Naive thymus-derived CD4-positive, alpha-beta T cell (primary cell): ENCODE results near the gene CDH23. TPM values are rescaled to one million over a fixed set of nuclear protein-coding genes. Genes with fewer than 3 reads are reported as not detected.

ENCODE experiments used
- ATAC-seq: fragments of 150-1000 bp; cut with Tn5 transposase; 2 replicates; pipeline ENCODE4 v1.10.0; 2021; ENCODE audit warnings: mild to moderate bottlenecking, moderate library complexity
- CTCF ChIA-PET: fragments of 350-600 bp; sonication (Branson Sonifier 250); formaldehyde crosslinking; loops from one replicate; lab custom pipeline; 2021; ENCODE audit warnings: antibody characterized with exemption; lab: Charles Lee
- POLR2A ChIA-PET: fragments of 350-600 bp; sonication (Branson Sonifier 250); formaldehyde crosslinking; loops from one replicate; lab custom pipeline; 2021; ENCODE audit warnings: antibody characterized with exemption, inconsistent platforms; lab: Charles Lee
- DNase-seq, 9 donors: peaks; one replicate each; pipeline versions ENCODE4 v3.0.0 to v3.0.0-alpha.2; 2020 to 2022; ENCODE audit warnings: mixed read lengths in 1 of 9
- H3K27ac ChIP-seq: one replicate; pipeline ENCODE4 v1.7.0; 2013; ENCODE audit warnings: mild to moderate bottlenecking, low read depth, low read length, moderate library complexity
- H3K27me3 ChIP-seq, 2 donors: one replicate each; pipeline ENCODE4 v1.7.0; 2013; ENCODE audit warnings: low read length in 2 of 2, mild to moderate bottlenecking in 2 of 2, moderate library complexity in 2 of 2; ENCODE audit not compliant: control insufficient read depth in 2 of 2, insufficient read depth in 2 of 2
- H3K36me3 ChIP-seq, 3 experiments: 1 replicate in 2 of 3; 2 replicates in 1 of 3; pipeline ENCODE4 v1.7.0; 2013; ENCODE audit warnings: low read length in 3 of 3, mild to moderate bottlenecking in 3 of 3, moderate library complexity in 1 of 3; ENCODE audit not compliant: insufficient read depth in 3 of 3, control insufficient read depth in 2 of 3
- H3K4me1 ChIP-seq, 2 donors: one replicate each; pipeline ENCODE4 v1.7.0; 2013; ENCODE audit warnings: low read length in 2 of 2, mild to moderate bottlenecking in 2 of 2, moderate library complexity in 1 of 2; ENCODE audit not compliant: control insufficient read depth in 2 of 2, insufficient read depth in 2 of 2
- H3K4me3 ChIP-seq: 2 replicates; pipeline ENCODE4 v1.7.0; 2013; ENCODE audit warnings: mild to moderate bottlenecking, low read length
- H3K9me3 ChIP-seq, 3 experiments: 1 replicate in 2 of 3; 2 replicates in 1 of 3; pipeline ENCODE4 v1.7.0; 2013; ENCODE audit warnings: low read length in 3 of 3; ENCODE audit not compliant: control insufficient read depth in 2 of 3
- H3K27ac Mint-ChIP-seq, 9 donors: one replicate each; pipeline ENCODE4 v1.8.0; 2020 to 2022; ENCODE audit warnings: mixed read lengths in 9 of 9, mild to moderate bottlenecking in 8 of 9, moderate library complexity in 5 of 9, inconsistent platforms in 2 of 9
- H3K27me3 Mint-ChIP-seq, 5 donors: one replicate each; pipeline ENCODE4 v1.8.0; 2021 to 2022; ENCODE audit warnings: mixed read lengths in 5 of 5, mild to moderate bottlenecking in 1 of 5
- H3K36me3 Mint-ChIP-seq, 5 donors: one replicate each; pipeline ENCODE4 v1.8.0; 2020 to 2022; ENCODE audit warnings: mixed read lengths in 5 of 5, mild to moderate bottlenecking in 3 of 5, inconsistent platforms in 1 of 5
- H3K4me1 Mint-ChIP-seq, 7 donors: one replicate each; pipeline ENCODE4 v1.8.0; 2020 to 2022; ENCODE audit warnings: mixed read lengths in 7 of 7, mild to moderate bottlenecking in 3 of 7, inconsistent platforms in 1 of 7
- H3K4me3 Mint-ChIP-seq, 10 donors: one replicate each; pipeline ENCODE4 v1.8.0; 2020 to 2022; ENCODE audit warnings: mild to moderate bottlenecking in 10 of 10, mixed read lengths in 10 of 10, moderate library complexity in 6 of 10, inconsistent platforms in 2 of 10
- H3K9me3 Mint-ChIP-seq, 11 donors: one replicate each; pipeline ENCODE4 v1.8.0; 2020 to 2022; ENCODE audit warnings: mixed read lengths in 11 of 11, mild to moderate bottlenecking in 4 of 11, inconsistent platforms in 1 of 11, moderate library complexity in 1 of 11
- intact Hi-C, 2 donors: fragments of 100-400 bp; cut with micrococcal nuclease; formaldehyde crosslinking; loops; one replicate each; pipeline ENCODE4 v1.15.1; 2023
- polyA plus RNA-seq, 2 donors: library from polyadenylated mRNA; unstranded; fragments of 300-500 nt; fragmentation: Illumina TruSeq; gene quantifications; one replicate each; pipeline ENCODE4 v1.2.3, GENCODE V29; 2021
- total RNA-seq, 6 experiments: library from RNA in 5 of 6; stranded (reverse) in 5 of 6; gene quantifications; 1 replicate in 5 of 6; 2 replicates in 1 of 6; pipeline ENCODE4 v1.2.3 and lab custom pipeline; 2021 to 2026

The CDH23 gene
- total and polyA plus RNA-seq, 7 experiments from 2014 or later = 1.1 to 18.3 (median 7.9) TPM

GRCh38 chr10:71637305-71637704 is 240.6 kb downstream of the CDH23 start:
- H3K36me3 Mint-ChIP-seq = no peaks in the 10 kb centered on the region
- peak overlapping the region in 1 of 9 donors; percentile 10 for H3K27ac Mint-ChIP-seq

GRCh38 chr10:71638064-71638821 is 241.5 kb downstream of the CDH23 start:
- H3K27me3 ChIP-seq = no peaks in the 10 kb centered on the region
- ChIA-PET CTCF (interaction anchor here (1.2 kb wide), 1 partner anchor 70 kb away, joined by 3 read pairs; no protein-coding TSS in a partner anchor), POLR2A (no interaction called here)
- H3K4me3 ChIP-seq = no peak overlapping the region
- Mint-ChIP-seq H3K36me3 (no peaks in the 10 kb centered on the region), H3K27me3 (peaks cover 0 to 2% (median 0%) of the 10 kb centered on the region in 5 donors), H3K4me3 (peak overlapping the region in 1 of 10 donors; percentile 10), H3K27ac (no peak overlapping the region), H3K9me3 (no peaks in the 10 kb centered on the region), H3K4me1 (peaks cover 0 to 7% (median 5%) of the 10 kb centered on the region in 7 donors)
- intact Hi-C loops = no loop called here
- no peaks in the 10 kb centered on the region for H3K9me3 ChIP-seq
- no peak for DNase-seq
- ATAC-seq = peak; percentile 88
- no peaks in the 10 kb centered on the region for H3K36me3 ChIP-seq
- H3K4me1 ChIP-seq = no peaks in the 10 kb centered on the region
- no peak overlapping the region for H3K27ac ChIP-seq

More at GRCh38 chr10:71637305-71637704, 240.6 kb downstream of the CDH23 start:
- no peaks in the 10 kb centered on the region for H3K36me3 ChIP-seq
- no peaks in the 10 kb centered on the region for H3K9me3 ChIP-seq
- ATAC-seq (no peak), DNase-seq (no peak)
- Mint-ChIP-seq H3K9me3 (no peaks in the 10 kb centered on the region), H3K27me3 (peaks cover 0 to 5% (median 0%) of the 10 kb centered on the region in 5 donors), H3K4me1 (peaks cover 0 to 7% (median 5%) of the 10 kb centered on the region in 7 donors), H3K4me3 (no peak overlapping the region)
- H3K27me3 ChIP-seq = no peaks in the 10 kb centered on the region
- POLR2A ChIA-PET = no interaction called here
- no peak overlapping the region for H3K4me3 ChIP-seq
- H3K27ac ChIP-seq = no peak overlapping the region
- CTCF ChIA-PET = no interaction called here
- no peaks in the 10 kb centered on the region for H3K4me1 ChIP-seq
- intact Hi-C loops = no loop called here

GRCh38 chr10:71638822-71639719 is 242.4 kb downstream of the CDH23 start:
- CTCF ChIA-PET = interaction anchor here (1.1 to 1.2 kb wide), 3 partner anchors 60 to 69 kb away, joined by 3 read pairs; no protein-coding TSS in a partner anchor
- Mint-ChIP-seq H3K36me3 (no peaks in the 10 kb centered on the region), H3K9me3 (no peaks in the 10 kb centered on the region), H3K4me3 (no peak overlapping the region), H3K4me1 (peaks cover 0 to 7% (median 5%) of the 10 kb centered on the region in 7 donors), H3K27ac (no peak overlapping the region), H3K27me3 (peaks cover 0 to 2% (median 0%) of the 10 kb centered on the region in 5 donors)
- H3K9me3 ChIP-seq = no peaks in the 10 kb centered on the region
- DNase-seq (no peak), ATAC-seq (no peak)
- H3K27me3 ChIP-seq = no peaks in the 10 kb centered on the region
- no peak overlapping the region for H3K4me3 ChIP-seq
- intact Hi-C loops = no loop called here
- no peaks in the 10 kb centered on the region for H3K4me1 ChIP-seq
- no peaks in the 10 kb centered on the region for H3K36me3 ChIP-seq
- H3K27ac ChIP-seq = no peak overlapping the region
- POLR2A ChIA-PET = no interaction called here

- Mint-ChIP-seq H3K4me1 (peaks cover 0 to 7% (median 5%) of the 10 kb centered on the region in 7 donors), H3K36me3 (no peaks in the 10 kb centered on the region), H3K4me3 (no peak overlapping the region), H3K27me3 (peaks cover 0 to 2% (median 0%) of the 10 kb centered on the region in 5 donors), H3K27ac (no peak overlapping the region), H3K9me3 (no peaks in the 10 kb centered on the region)
- ATAC-seq (no peak), DNase-seq (no peak)
- Histone ChIP-seq H3K9me3 (no peaks in the 10 kb centered on the region), H3K36me3 (no peaks in the 10 kb centered on the region), H3K27ac (no peak overlapping the region), H3K4me1 (no peaks in the 10 kb centered on the region), H3K4me3 (no peak overlapping the region), H3K27me3 (no peaks in the 10 kb centered on the region)
- CTCF ChIA-PET = interaction anchor here (0.6 to 1.1 kb wide), 4 partner anchors 61 to 325 kb away, joined by 3 to 6 read pairs (median 4); no protein-coding TSS in a partner anchor
- POLR2A ChIA-PET = no interaction called here
- intact Hi-C loops = no loop called here
Observed at GRCh38 chr10:71640607-71641006, 243.9 kb downstream of the CDH23 start.

GRCh38 chr10:71641449-71641848 is 244.7 kb downstream of the CDH23 start:
- Histone ChIP-seq H3K4me1 (no peaks in the 10 kb centered on the region), H3K27me3 (no peaks in the 10 kb centered on the region), H3K4me3 (no peak overlapping the region), H3K27ac (no peak overlapping the region), H3K36me3 (no peaks in the 10 kb centered on the region), H3K9me3 (no peaks in the 10 kb centered on the region)
- no peaks in the 10 kb centered on the region for H3K36me3 Mint-ChIP-seq
- H3K9me3 Mint-ChIP-seq = no peaks in the 10 kb centered on the region
- intact Hi-C loops = no loop called here
- ChIA-PET CTCF (no interaction called here), POLR2A (no interaction called here)
- H3K27me3 Mint-ChIP-seq = no peaks in the 10 kb centered on the region
- H3K27ac Mint-ChIP-seq = peak overlapping the region in 1 of 9 donors; percentile 41
- ATAC-seq (no peak), DNase-seq (no peak)
- peaks cover 0 to 7% (median 5%) of the 10 kb centered on the region in 7 donors for H3K4me1 Mint-ChIP-seq
- H3K4me3 Mint-ChIP-seq = no peak overlapping the region

GRCh38 chr10:71641986-71642385 is 245.3 kb downstream of the CDH23 start:
- POLR2A ChIA-PET = no interaction called here
- Histone ChIP-seq H3K4me3 (no peak overlapping the region), H3K4me1 (no peaks in the 10 kb centered on the region), H3K9me3 (no peaks in the 10 kb centered on the region), H3K36me3 (no peaks in the 10 kb centered on the region), H3K27me3 (no peaks in the 10 kb centered on the region), H3K27ac (no peak overlapping the region)
- intact Hi-C loops = no loop called here
- Mint-ChIP-seq H3K27ac (no peak overlapping the region), H3K4me1 (peaks cover 0 to 7% (median 5%) of the 10 kb centered on the region in 7 donors), H3K4me3 (no peak overlapping the region), H3K27me3 (no peaks in the 10 kb centered on the region), H3K36me3 (no peaks in the 10 kb centered on the region), H3K9me3 (no peaks in the 10 kb centered on the region)
- CTCF ChIA-PET = no interaction called here
- no peak for DNase-seq
- no peak for ATAC-seq
